Lung (tissue), 12 donors: ENCODE data around the gene NAXE. TPM values are rescaled to one million over a fixed set of nuclear protein-coding genes. Genes with fewer than 3 reads are reported as not detected.

Source experiments
- ATAC-seq: fragments of 200-7000 bp; cut with Tn5 transposase; one replicate; pipeline ENCODE4 v1.9.1; 2020; ENCODE audit warnings: moderate number of reproducible peaks; ENCODE audit not compliant: insufficient read depth, low FRiP score
- DNase-seq, 3 donors: peaks; one replicate each; pipeline ENCODE4 v3.0.0-alpha.2; 2013 to 2017
- H3K27ac ChIP-seq, 2 donors: one replicate each; pipeline ENCODE4 v1.5.1; 2013; ENCODE audit warnings: mild to moderate bottlenecking in 2 of 2, moderate library complexity in 2 of 2, control low read depth in 1 of 2, inconsistent platforms in 1 of 2, low read depth in 1 of 2, low read length in 1 of 2
- H3K27me3 ChIP-seq, 3 donors: one replicate each; pipeline ENCODE4 v1.5.1; 2013; ENCODE audit warnings: low read length in 2 of 3; ENCODE audit not compliant: control insufficient read depth in 3 of 3, insufficient read depth in 3 of 3
- H3K36me3 ChIP-seq, 4 donors: one replicate each; pipeline ENCODE4 v1.5.1; 2013; ENCODE audit warnings: low read length in 4 of 4, mild to moderate bottlenecking in 1 of 4, moderate library complexity in 1 of 4; ENCODE audit not compliant: control insufficient read depth in 4 of 4, insufficient read depth in 4 of 4
- H3K4me1 ChIP-seq, 5 donors: one replicate each; pipeline ENCODE4 v1.5.1; 2013; ENCODE audit warnings: low read length in 5 of 5, mild to moderate bottlenecking in 2 of 5, moderate library complexity in 1 of 5; ENCODE audit not compliant: control insufficient read depth in 5 of 5, insufficient read depth in 5 of 5
- H3K4me3 ChIP-seq: one replicate; pipeline ENCODE4 v1.5.1; 2013; ENCODE audit warnings: mild to moderate bottlenecking, control low read depth, moderate library complexity
- H3K9ac ChIP-seq, 2 donors: one replicate each; pipeline ENCODE4 v1.5.1; 2013; ENCODE audit warnings: low read length in 2 of 2, control low read depth in 1 of 2; ENCODE audit not compliant: insufficient read depth in 1 of 2
- H3K9me3 ChIP-seq, 4 donors: one replicate each; pipeline ENCODE4 v1.5.1; 2013; ENCODE audit warnings: low read length in 3 of 4, mild to moderate bottlenecking in 1 of 4, moderate library complexity in 1 of 4; ENCODE audit not compliant: control insufficient read depth in 4 of 4, insufficient read depth in 3 of 4
- CTCF ChIP-seq: IDR thresholded peaks from 2 replicates; pipeline ENCODE4 v1.5.1; 2012; ENCODE audit warnings: mild to moderate bottlenecking; ENCODE audit errors: control extremely low read depth, extremely low read depth
- WGBS, 2 donors: extraction: QIAGEN DNeasy Blood & Tissue Kit; methylation state at CpG; one replicate each; pipeline ENCODE4 v1.1.7; 2013; 5-methylcytosine and 5-hydroxymethylcytosine counted together
- polyA plus RNA-seq, 2 donors: library from polyadenylated mRNA; stranded (reverse); fragments of 200-250 nt; gene quantifications; one replicate each; pipeline ENCODE4 v1.2.1, GENCODE V29; 2013
- total RNA-seq, 2 donors: library from RNA; depleted of rRNA in 1 of 2; stranded (reverse); fragments of >200 nt in 1 of 2; gene quantifications; one replicate each; pipeline ENCODE4 v1.2.1, GENCODE V29; 2014 to 2021
- donor health status: control.
- donor health status: control.
- donor health status: Bipolar disorder and iron deficiency.
- donor health status: healthy.
- donor health status: DM: yes; HTN: yes; CAD: no.

NAXE gene
- total and polyA plus RNA-seq, 4 donors, result 38.1 to 95.8 (median 78.8) TPM

GRCh38 chr1:156546267-156546666, 45.3 kb upstream of the NAXE start:
- Histone ChIP-seq H3K4me1 (no peaks in the 10 kb centered on the region), H3K27ac (no peak overlapping the region), H3K27me3 (no peaks in the 10 kb centered on the region), H3K9ac (no peak overlapping the region), H3K4me3 (no peak overlapping the region), H3K9me3 (no peaks in the 10 kb centered on the region), H3K36me3 (peaks cover 0 to 6% (median 0%) of the 10 kb centered on the region in 4 donors)
- ATAC-seq (no peak), DNase-seq (no peak)
- TF ChIP-seq CTCF, result no peak
- WGBS, 2 donors, result 79 to 98% methylated on average over 3 of the region's 3 CpGs

DNA sequence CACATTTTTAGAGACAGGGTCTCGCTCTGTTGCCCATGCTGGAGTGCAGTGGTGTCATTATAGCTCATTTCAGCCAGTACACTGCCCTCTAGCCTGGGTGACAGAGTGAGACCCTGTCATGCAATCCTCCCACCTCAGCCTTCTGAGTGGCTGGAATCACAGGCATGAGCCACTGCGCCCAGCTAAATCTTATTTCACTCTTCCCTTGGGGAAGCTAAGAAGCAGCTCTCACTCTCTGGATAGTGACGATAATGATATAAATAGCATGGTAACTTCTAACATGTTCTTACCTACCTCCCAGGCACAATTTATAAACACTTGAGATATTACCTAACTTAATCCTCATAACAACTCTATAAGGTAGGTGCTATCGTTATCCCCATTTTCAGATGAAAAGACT, 44.1 kb upstream of the NAXE start:
- WGBS, 2 donors, result 95 to 96% methylated on average over 4 of the region's 4 CpGs
- Histone ChIP-seq H3K4me1 (no peaks in the 10 kb centered on the region), H3K9me3 (no peaks in the 10 kb centered on the region), H3K27ac (no peak overlapping the region), H3K27me3 (no peaks in the 10 kb centered on the region), H3K36me3 (peaks cover 0 to 6% (median 0%) of the 10 kb centered on the region in 4 donors), H3K4me3 (no peak overlapping the region), H3K9ac (no peak overlapping the region)
- DNase-seq, result no peak
- TF ChIP-seq CTCF, result no peak
- ATAC-seq, result no peak

DNA sequence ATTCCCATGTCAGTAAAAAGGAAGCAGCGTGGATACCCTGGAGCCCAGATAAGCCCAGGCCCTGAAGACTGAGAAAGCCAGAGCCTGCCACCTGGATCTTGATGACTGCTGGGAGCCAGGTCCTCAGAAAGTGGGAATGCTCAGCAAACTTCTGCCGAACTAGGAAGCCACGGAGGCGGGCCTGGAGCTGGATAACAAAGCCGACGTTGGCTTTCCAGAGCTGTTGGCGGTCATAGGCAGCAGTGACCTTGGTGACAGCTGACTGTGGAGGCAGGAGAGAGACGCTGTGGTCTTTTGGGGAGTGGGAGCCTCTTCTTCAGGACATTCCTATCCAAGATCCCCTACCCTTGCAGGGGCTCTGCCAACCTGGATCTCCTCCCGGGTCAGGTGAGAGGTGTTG, 43.6 kb upstream of the NAXE start:
- 94 to 96% methylated on average over 9 of the region's 9 CpGs for WGBS, 2 donors
- no peaks in the 10 kb centered on the region for H3K27me3 ChIP-seq
- H3K4me3 ChIP-seq, result no peak overlapping the region
- DNase-seq, result no peak
- no peak overlapping the region for H3K27ac ChIP-seq
- TF ChIP-seq CTCF, result no peak
- no peak overlapping the region for H3K9ac ChIP-seq
- no peaks in the 10 kb centered on the region for H3K9me3 ChIP-seq
- no peak for ATAC-seq
- no peaks in the 10 kb centered on the region for H3K4me1 ChIP-seq
- H3K36me3 ChIP-seq, result peaks cover 0 to 6% (median 0%) of the 10 kb centered on the region in 4 donors

DNA sequence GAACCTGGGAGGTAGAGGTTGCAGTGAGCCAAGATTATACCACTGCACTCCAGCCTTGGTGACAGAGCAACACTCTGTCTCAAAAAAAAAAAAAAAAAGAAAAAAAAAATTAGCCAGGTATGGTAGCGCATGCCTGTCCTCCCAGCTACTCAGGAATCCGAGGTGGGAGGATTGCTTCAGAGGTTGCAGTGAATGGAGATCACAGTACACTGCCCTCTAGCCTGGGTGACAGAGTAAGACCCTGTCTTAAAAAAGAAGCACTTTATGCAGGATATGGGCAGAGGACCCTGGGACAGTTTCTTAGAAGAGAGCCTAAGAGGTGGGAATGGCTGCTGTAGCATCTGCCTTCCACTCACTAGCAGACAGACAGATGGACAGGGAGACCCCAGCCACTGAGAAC, 42.2 kb upstream of the NAXE start:
- Histone ChIP-seq H3K27me3 (no peaks in the 10 kb centered on the region), H3K9me3 (no peaks in the 10 kb centered on the region), H3K4me3 (no peak overlapping the region), H3K4me1 (no peaks in the 10 kb centered on the region), H3K36me3 (peaks cover 0 to 6% (median 0%) of the 10 kb centered on the region in 4 donors), H3K9ac (no peak overlapping the region), H3K27ac (no peak overlapping the region)
- TF ChIP-seq CTCF, result no peak
- 75 to 82% methylated on average over 2 of the region's 2 CpGs for WGBS, 2 donors
- no peak for DNase-seq
- no peak for ATAC-seq
